ENCODE data around the gene PTTG1IP.

- TF ChIP-seq CTCF (conservative IDR thresholded peaks at IDR 0.05), result no peak
- no peak for TF ChIP-seq ZFX (IDR thresholded peaks at IDR 0.05)
Observed at GRCh38 chr21:44834951-44835646, 38.4 kb downstream of the PTTG1IP start.

Measured in C4-2B (cell line).